Loucy (cell line): ENCODE results near the gene GCHFR.

Experiments used
- H2AFZ ChIP-seq: fragments of 200-600 bp; sonication (generic); 2 replicates; pipeline ENCODE4 v1.6.0; 2016; ENCODE audit warnings: antibody characterized with exemption, mild to moderate bottlenecking, low read length, moderate library complexity
- H3F3A ChIP-seq: fragments of 200-600 bp; 2 replicates; pipeline ENCODE4 v1.6.0; 2016; ENCODE audit warnings: antibody characterized with exemption, low read depth, mild to moderate bottlenecking
- H3K27me3 ChIP-seq: fragments of 200-600 bp; sonication (generic); 2 replicates; pipeline ENCODE4 v1.6.1; 2014; ENCODE audit warnings: low read length, mild to moderate bottlenecking; ENCODE audit not compliant: insufficient read depth, poor library complexity, severe bottlenecking
- H3K36me3 ChIP-seq: fragments of 200-600 bp; sonication (generic); 2 replicates; pipeline ENCODE4 v1.6.1; 2016; ENCODE audit warnings: low read length; ENCODE audit not compliant: insufficient read depth
- H3K4me1 ChIP-seq: fragments of 200-600 bp; sonication (generic); 2 replicates; pipeline ENCODE4 v1.5.1; 2014; ENCODE audit warnings: low read length, mild to moderate bottlenecking; ENCODE audit not compliant: insufficient read depth, poor library complexity, severe bottlenecking
- H3K4me2 ChIP-seq: fragments of 200-600 bp; sonication (generic); 2 replicates; pipeline ENCODE4 v1.6.0; 2014; ENCODE audit warnings: antibody characterized with exemption, low read length, low read depth, mild to moderate bottlenecking; ENCODE audit not compliant: poor library complexity, severe bottlenecking
- H3K4me3 ChIP-seq: fragments of 200-600 bp; sonication (generic); 2 replicates; pipeline ENCODE4 v1.5.1; 2014; ENCODE audit warnings: low read length, mild to moderate bottlenecking, mixed read lengths; ENCODE audit not compliant: poor library complexity, severe bottlenecking
- H3K79me2 ChIP-seq: fragments of 200-600 bp; sonication (generic); 2 replicates; pipeline ENCODE4 v1.6.1; 2014; ENCODE audit warnings: low read length; ENCODE audit not compliant: insufficient read depth
- H3K9ac ChIP-seq: fragments of 200-600 bp; sonication (generic); 2 replicates; pipeline ENCODE4 v1.6.0; 2014; ENCODE audit warnings: mild to moderate bottlenecking, low read depth, low read length, moderate library complexity; ENCODE audit not compliant: poor library complexity, severe bottlenecking
- H3K9me2 ChIP-seq: fragments of 200-600 bp; sonication (generic); replicated peaks from 2 replicates; pipeline ENCODE4 v1.6.1; 2016; ENCODE audit warnings: low read depth, low read length, mixed read lengths
- H3K9me3 ChIP-seq: fragments of 200-600 bp; sonication (generic); 2 replicates; pipeline ENCODE4 v1.6.1; 2014; ENCODE audit warnings: mild to moderate bottlenecking, antibody characterized with exemption, low read length, low read depth; ENCODE audit not compliant: insufficient read depth
- H4K20me1 ChIP-seq: fragments of 200-600 bp; sonication (generic); 2 replicates; pipeline ENCODE4 v1.6.0; 2014; ENCODE audit warnings: antibody characterized with exemption, low read length, mild to moderate bottlenecking; ENCODE audit not compliant: insufficient read depth, poor library complexity, severe bottlenecking
- CTCF ChIP-seq: fragments of 200-600 bp; sonication (generic); conservative IDR thresholded peaks from 2 replicates; pipeline ENCODE4 v1.5.1; 2014; ENCODE audit warnings: mild to moderate bottlenecking, antibody characterized with exemption, low read length
- EZH2phosphoT487 ChIP-seq: fragments of 200-600 bp; IDR thresholded peaks from 2 replicates; pipeline ENCODE4 v1.6.1; 2018; ENCODE audit warnings: antibody characterized with exemption, mild to moderate bottlenecking, moderate library complexity, borderline replicate concordance

Gene GCHFR

GRCh38 chr15:40737048-40737447 lies 26.8 kb upstream of the GCHFR start:
- peaks cover 74% of the 10 kb centered on the region; the same call in 1 of the 2 replicates for H3K36me3 ChIP-seq
- H3K4me2 ChIP-seq, result no peak overlapping the region
- H3K79me2 ChIP-seq, result no peaks in the 10 kb centered on the region
- H3K9me2 ChIP-seq, result no peaks in the 10 kb centered on the region
- TF ChIP-seq CTCF (no peak), EZH2phosphoT487 (no peak)
- H2AFZ ChIP-seq, result no peak overlapping the region
- H3K9ac ChIP-seq, result no peak overlapping the region
- H3K27me3 ChIP-seq, result no peaks in the 10 kb centered on the region
- no peaks in the 10 kb centered on the region for H4K20me1 ChIP-seq
- H3K4me1 ChIP-seq, result no peaks in the 10 kb centered on the region
- 0 out of 2 replicates have a peak, but pooled peaks cover 3% of the 10 kb centered on the region for H3F3A ChIP-seq
- no peaks in the 10 kb centered on the region for H3K9me3 ChIP-seq
- no peak overlapping the region for H3K4me3 ChIP-seq

GRCh38 chr15:40739047-40739446 lies 24.8 kb upstream of the GCHFR start:
- 0 out of 2 replicates have a peak, but pooled peaks cover 3% of the 10 kb centered on the region for H3F3A ChIP-seq
- no peaks in the 10 kb centered on the region for H4K20me1 ChIP-seq
- no peaks in the 10 kb centered on the region for H3K79me2 ChIP-seq
- no peaks in the 10 kb centered on the region for H3K27me3 ChIP-seq
- H3K9me3 ChIP-seq, result no peaks in the 10 kb centered on the region
- H3K36me3 ChIP-seq, result peaks cover 77% of the 10 kb centered on the region; the same call in 1 of the 2 replicates
- TF ChIP-seq EZH2phosphoT487 (no peak), CTCF (no peak)
- H2AFZ ChIP-seq, result no peak overlapping the region
- no peak overlapping the region for H3K4me2 ChIP-seq
- H3K9ac ChIP-seq, result no peak overlapping the region
- no peaks in the 10 kb centered on the region for H3K4me1 ChIP-seq
- no peak overlapping the region for H3K4me3 ChIP-seq
- H3K9me2 ChIP-seq, result no peaks in the 10 kb centered on the region

- Histone ChIP-seq H3K9me3 (no peaks in the 10 kb centered on the region), H3K9ac (no peak overlapping the region), H4K20me1 (no peaks in the 10 kb centered on the region), H3K4me1 (no peaks in the 10 kb centered on the region), H3K9me2 (no peaks in the 10 kb centered on the region), H3K79me2 (no peaks in the 10 kb centered on the region), H3K4me3 (no peak overlapping the region), H3K27me3 (no peaks in the 10 kb centered on the region), H2AFZ (no peak overlapping the region), H3F3A (0 out of 2 replicates have a peak, but pooled peaks cover 3% of the 10 kb centered on the region), H3K36me3 (peaks cover 78% of the 10 kb centered on the region; the same call in 1 of the 2 replicates), H3K4me2 (no peak overlapping the region)
- TF ChIP-seq EZH2phosphoT487, result no peak
- no peak for TF ChIP-seq CTCF
These were observed 24.0 kb upstream of the GCHFR start for GRCh38 chr15:40739854-40740253.
